H1 (cell line): ENCODE measurements around the gene BNIP2. TPM values are rescaled to one million over a fixed set of nuclear protein-coding genes. Genes with fewer than 3 reads are reported as not detected.

ENCODE experiments used
- CTCF ChIA-PET: fragments of 300-600 bp; sonication (Branson Sonifier 250); formaldehyde crosslinking; loops from one replicate; lab custom pipeline; 2021; ENCODE audit not compliant: partially characterized antibody; lab: Charles Lee
- POLR2A ChIA-PET: fragments of 300-600 bp; sonication (Branson Sonifier 250); formaldehyde crosslinking; loops from one replicate; lab custom pipeline; 2021; ENCODE audit warnings: inconsistent platforms; ENCODE audit not compliant: partially characterized antibody; lab: Charles Lee
- DNase-seq, 2 experiments: peaks; one replicate each; pipeline versions ENCODE4 v3.0.0 to v3.0.0-alpha.2; 2010 to 2022; ENCODE audit warnings: low spot score in 2 of 2, low read depth in 1 of 2, mixed read lengths in 1 of 2
- FAIRE-seq: peaks from 2 replicates; lab custom pipeline; 2011; peaks lifted over from hg19 to GRCh38; lab: Jason Lieb, UNC
- H2AFZ ChIP-seq: 2 replicates; pipeline ENCODE4 v1.8.1; 2012; ENCODE audit warnings: low read length, inconsistent platforms
- H2AK5ac ChIP-seq: 2 replicates; pipeline ENCODE4 v1.6.1; 2013; ENCODE audit warnings: low read depth, low read length
- H2BK120ac ChIP-seq: replicated peaks from 2 replicates; pipeline ENCODE3; 2013; ENCODE audit warnings: low read depth, low read length, inconsistent platforms
- H2BK12ac ChIP-seq: 2 replicates; pipeline ENCODE4 v1.6.1; 2013; ENCODE audit warnings: low read depth, low read length
- H2BK15ac ChIP-seq: 2 replicates; pipeline ENCODE4 v1.6.1; 2013; ENCODE audit warnings: low read length
- H2BK20ac ChIP-seq: 2 replicates; pipeline ENCODE4 v1.6.1; 2013; ENCODE audit warnings: low read length
- H2BK5ac ChIP-seq: 2 replicates; pipeline ENCODE4 v1.6.1; 2013; ENCODE audit warnings: low read depth, low read length
- H3K14ac ChIP-seq: 2 replicates; pipeline ENCODE4 v1.6.1; 2013; ENCODE audit warnings: inconsistent platforms; ENCODE audit not compliant: insufficient read length
- H3K18ac ChIP-seq: 2 replicates; pipeline ENCODE4 v1.6.1; 2013; ENCODE audit warnings: low read length; ENCODE audit errors: extremely low read depth
- H3K23ac ChIP-seq: 2 replicates; pipeline ENCODE4 v1.6.1; 2013; ENCODE audit warnings: inconsistent platforms; ENCODE audit not compliant: insufficient read length
- H3K23me2 ChIP-seq: 2 replicates; pipeline ENCODE4 v1.6.1; 2013; ENCODE audit warnings: low read depth, low read length
- H3K27ac ChIP-seq: 2 replicates; pipeline ENCODE4 v1.6.1; 2011; ENCODE audit warnings: low read depth, low read length, inconsistent platforms
- H3K27me3 ChIP-seq, 4 experiments: replicated peaks in 1 of 4; 1 replicate in 1 of 4; 2 replicates in 3 of 4; pipeline versions ENCODE4 v1.6.1 to v1.8.1; 2011 to 2013; ENCODE audit warnings: low read length in 3 of 4, mild to moderate bottlenecking in 3 of 4, inconsistent platforms in 2 of 4, mixed read lengths in 2 of 4, moderate library complexity in 1 of 4; ENCODE audit not compliant: control insufficient read depth in 3 of 4, insufficient read depth in 3 of 4; ENCODE audit errors: extremely low read depth in 1 of 4
- H3K36me3 ChIP-seq, 4 experiments: 2 replicates each; pipeline versions ENCODE4 v1.6.1 to v1.8.1; 2011 to 2013; ENCODE audit warnings: mild to moderate bottlenecking in 4 of 4, low read length in 3 of 4, moderate library complexity in 2 of 4, control low read depth in 1 of 4, inconsistent platforms in 1 of 4; ENCODE audit not compliant: insufficient read depth in 4 of 4, control insufficient read depth in 2 of 4
- H3K4ac ChIP-seq: replicated peaks from 2 replicates; pipeline ENCODE3; 2013; ENCODE audit warnings: low read length, low read depth, mixed read lengths, inconsistent platforms; ENCODE audit not compliant: insufficient read length
- H3K4me1 ChIP-seq, 4 experiments: replicated peaks in 1 of 4; 1 replicate in 1 of 4; 2 replicates in 3 of 4; pipeline versions ENCODE4 v1.6.1 to v1.8.1; 2011 to 2013; ENCODE audit warnings: low read length in 3 of 4, inconsistent platforms in 2 of 4, mixed read lengths in 1 of 4; ENCODE audit not compliant: insufficient read depth in 4 of 4, control insufficient read depth in 3 of 4
- H3K4me2 ChIP-seq, 2 experiments: 2 replicates each; pipeline versions ENCODE4 v1.6.1 to v1.8.1; 2011 to 2013; ENCODE audit warnings: low read depth in 2 of 2, low read length in 2 of 2, control low read depth in 1 of 2, inconsistent platforms in 1 of 2, mild to moderate bottlenecking in 1 of 2; ENCODE audit not compliant: insufficient read depth in 1 of 2
- H3K4me3 ChIP-seq, 4 experiments: fragments of 200-600, 300-600 bp in 1 of 4; sonication (generic), shearing (Covaris generic), sonication (Bioruptor Twin) in 1 of 4; 2 replicates each; pipeline versions ENCODE4 v1.5.1 to v1.8.1; 2011 to 2016; ENCODE audit warnings: low read length in 4 of 4, low read depth in 3 of 4, control low read depth in 2 of 4, inconsistent platforms in 2 of 4, mild to moderate bottlenecking in 2 of 4, mixed read lengths in 1 of 4, moderate library complexity in 1 of 4; ENCODE audit not compliant: insufficient read depth in 2 of 4; ENCODE audit errors: extremely low read depth in 1 of 4
- H3K56ac ChIP-seq: replicated peaks from 2 replicates; pipeline ENCODE3; 2013; ENCODE audit warnings: low read depth, mild to moderate bottlenecking, mixed read lengths, low read length, inconsistent platforms; ENCODE audit not compliant: insufficient read length
- H3K79me1 ChIP-seq: 2 replicates; pipeline ENCODE4 v1.6.1; 2013; ENCODE audit warnings: low read depth, low read length, control low read depth
- H3K79me2 ChIP-seq, 2 experiments: 2 replicates each; pipeline versions ENCODE4 v1.6.1 to v1.8.1; 2012 to 2013; ENCODE audit warnings: low read length in 2 of 2, mild to moderate bottlenecking in 2 of 2, inconsistent platforms in 1 of 2; ENCODE audit not compliant: insufficient read depth in 2 of 2, control insufficient read depth in 1 of 2
- H3K9ac ChIP-seq, 4 experiments: replicated peaks in 1 of 4; 1 replicate in 1 of 4; 2 replicates in 3 of 4; pipeline versions ENCODE4 v1.6.1 to v1.8.1; 2011 to 2013; ENCODE audit warnings: low read depth in 3 of 4, low read length in 3 of 4, control low read depth in 2 of 4, mild to moderate bottlenecking in 2 of 4, moderate library complexity in 2 of 4, inconsistent platforms in 1 of 4; ENCODE audit errors: extremely low read depth in 1 of 4
- H3K9me3 ChIP-seq, 2 experiments: 2 replicates each; pipeline versions ENCODE4 v1.6.1 to v1.8.1; 2012 to 2013; ENCODE audit warnings: mild to moderate bottlenecking in 2 of 2, moderate library complexity in 2 of 2, control low read depth in 1 of 2, inconsistent platforms in 1 of 2, low read depth in 1 of 2, low read length in 1 of 2, mixed read lengths in 1 of 2; ENCODE audit not compliant: insufficient read depth in 2 of 2
- H4K20me1 ChIP-seq, 2 experiments: replicated peaks in 1 of 2; 2 replicates each; pipeline versions ENCODE3 to v1.8.1; 2011 to 2013; ENCODE audit warnings: inconsistent platforms in 2 of 2, low read length in 2 of 2, mild to moderate bottlenecking in 1 of 2; ENCODE audit not compliant: insufficient read depth in 2 of 2, control insufficient read depth in 1 of 2
- H4K5ac ChIP-seq: 2 replicates; pipeline ENCODE4 v1.6.1; 2013; ENCODE audit warnings: low read length, low read depth, mixed read lengths, inconsistent platforms; ENCODE audit not compliant: insufficient read length
- H4K8ac ChIP-seq: 2 replicates; pipeline ENCODE4 v1.8.0; 2013; ENCODE audit warnings: mild to moderate bottlenecking, moderate library complexity, low read length, inconsistent platforms; ENCODE audit not compliant: insufficient read depth; ENCODE audit errors: extremely low read depth
- H4K91ac ChIP-seq: replicated peaks from 2 replicates; pipeline ENCODE3; 2013; ENCODE audit warnings: low read length, mixed read lengths, inconsistent platforms; ENCODE audit not compliant: insufficient read length
- ATF3 ChIP-seq: IDR thresholded peaks from 2 replicates; pipeline ENCODE4 v1.6.1; 2011; ENCODE audit warnings: low read depth, mild to moderate bottlenecking, low read length; ENCODE audit not compliant: insufficient read depth
- BACH1 ChIP-seq: IDR thresholded peaks from 2 replicates; pipeline ENCODE4 v1.6.1; 2012; ENCODE audit warnings: low read length, improper control_type of control experiment
- EP300 ChIP-seq, 2 experiments: IDR thresholded peaks; 1 replicate in 1 of 2; 2 replicates in 1 of 2; pipeline ENCODE4 v1.6.1; 2011 to 2012; ENCODE audit warnings: low read depth in 2 of 2, low read length in 2 of 2, mild to moderate bottlenecking in 2 of 2, borderline replicate concordance in 1 of 2, inconsistent platforms in 1 of 2, moderate library complexity in 1 of 2
- HDAC6 ChIP-seq: IDR thresholded peaks from one replicate; pipeline ENCODE4 v1.7.1; 2012; ENCODE audit warnings: low read depth, mild to moderate bottlenecking, inconsistent platforms, low read length, moderate library complexity
- KDM4A ChIP-seq: IDR thresholded peaks from one replicate; pipeline ENCODE4 v1.7.1; 2012; ENCODE audit warnings: low read depth, mild to moderate bottlenecking, moderate library complexity, low read length, inconsistent platforms; ENCODE audit not compliant: severe bottlenecking
- MAFK ChIP-seq: IDR thresholded peaks from 2 replicates; pipeline ENCODE4 v1.6.1; 2012; ENCODE audit warnings: low read depth, mild to moderate bottlenecking, improper control_type of control experiment, low read length
- RXRA ChIP-seq: IDR thresholded peaks from 2 replicates; pipeline ENCODE4 v1.6.1; 2011; ENCODE audit warnings: low read depth, mild to moderate bottlenecking, low read length, moderate library complexity; ENCODE audit not compliant: insufficient read depth
- SIX5 ChIP-seq: IDR thresholded peaks from 2 replicates; pipeline ENCODE4 v1.6.1; 2011; ENCODE audit warnings: mild to moderate bottlenecking, low read depth, low read length
- TAF1 ChIP-seq: IDR thresholded peaks from 2 replicates; pipeline ENCODE4 v1.6.1; 2011; ENCODE audit warnings: mild to moderate bottlenecking, low read depth, low read length
- YY1 ChIP-seq: IDR thresholded peaks from 2 replicates; pipeline ENCODE4 v1.6.1; 2011; ENCODE audit warnings: low read depth, mild to moderate bottlenecking, low read length
- ZNF274 ChIP-seq: IDR thresholded peaks from 2 replicates; pipeline ENCODE4 v1.7.0; 2012; ENCODE audit warnings: low read length, borderline replicate concordance; ENCODE audit errors: extremely low read depth
- WGBS, 2 experiments: shearing (Covaris generic) in 1 of 2; methylation state at CpG; one replicate each; pipeline versions ENCODE4 v1.1.6 to v1.1.7; 2013 to 2015; ENCODE audit warnings: low lambda C conversion rate in 2 of 2, mixed read lengths in 2 of 2, inconsistent platforms in 1 of 2, low coverage in 1 of 2, missing lambda C conversion rate in 1 of 2; ENCODE audit not compliant: insufficient replicate concordance in 2 of 2, insufficient coverage in 1 of 2, insufficient read length in 1 of 2; ENCODE audit errors: extremely low coverage in 1 of 2, missing lambda C conversion rate in 1 of 2; 5-methylcytosine and 5-hydroxymethylcytosine counted together
- polyA plus RNA-seq, 7 experiments: library from polyadenylated mRNA; depleted of rRNA in 3 of 7; stranded (reverse) in 5 of 7; unstranded in 2 of 7; fragments of >200 nt in 5 of 7; fragments of 200-250 nt in 2 of 7; gene quantifications; 1 replicate in 5 of 7; 2 replicates in 1 of 7; 4 replicates in 1 of 7; pipeline versions ENCODE4 v1.2.1 to v1.2.3, GENCODE V29; 2011 to 2013; ENCODE audit warnings: missing spikeins in 2 of 7, mixed read lengths in 2 of 7
- total RNA-seq: library from RNA; stranded (reverse); fragmentation: NEBNext Ultra II Directional; extraction: Animal tissue kit (Norgen Biotek cat#: 25700); gene quantifications from 2 replicates; pipeline ENCODE4 v1.2.1, GENCODE V29; 2021

Gene BNIP2
- total and polyA plus RNA-seq, 2 of the 8 experiments (the other 6 are each of a cell fraction or from before 2014, with no cell fraction given), result 11.8 to 40.6 TPM

GRCh38 chr15:59609730-59610712, 79.1 kb downstream of the BNIP2 start:
- 66% methylated on average over 7 of the region's 7 CpGs; no CpG with 5 or more reads in 1 of the 2 experiments for WGBS, 2 experiments

More at GRCh38 chr15:59609730-59610712, 79.1 kb downstream of the BNIP2 start:
- Histone ChIP-seq H4K8ac (no peak overlapping the region), H3K36me3 (no peaks in the 10 kb centered on the region), H2BK120ac (no peak overlapping the region), H2BK20ac (no peak overlapping the region), H2BK15ac (no peak overlapping the region), H3K79me2 (no peaks in the 10 kb centered on the region), H3K4ac (no peak overlapping the region), H2AFZ (peak overlapping the region; percentile 86), H3K23me2 (peaks cover 1% of the 10 kb centered on the region; the same call in 1 of the 2 replicates), H3K23ac (no peak overlapping the region), H2AK5ac (no peak overlapping the region), H4K5ac (no peak overlapping the region), H3K4me1 (no peaks in the 10 kb centered on the region), H2BK5ac (no peak overlapping the region), H4K91ac (no peak overlapping the region), H3K27me3 (no peaks in the 10 kb centered on the region), H3K9ac (no peak overlapping the region), H3K18ac (peak overlapping the region; percentile 5; the same call in 1 of the 2 replicates), H3K56ac (no peak overlapping the region), H3K14ac (no peak overlapping the region), H3K4me3 (no peak overlapping the region), H3K79me1 (no peaks in the 10 kb centered on the region), H2BK12ac (no peak overlapping the region), H4K20me1 (no peaks in the 10 kb centered on the region), H3K9me3 (no peaks in the 10 kb centered on the region), H3K4me2 (no peak overlapping the region), H3K27ac (no peak overlapping the region)
- CTCF ChIA-PET, result interaction anchor here (0.9 to 2.9 kb wide), 3 partner anchors 16 to 81 kb away, joined by 3 to 6 read pairs (median 3); no protein-coding TSS in a partner anchor
- DNase-seq, result no peak
- FAIRE-seq, result no peak
- POLR2A ChIA-PET, result no interaction called here
- no peak for TF ChIP-seq MAFK
- TF ChIP-seq EP300 (IDR thresholded peaks at IDR 0.05; ENCODE audit: borderline replicate concordance in 1 of 2, low read depth in 2 of 2, low read length in 2 of 2), result no peak
- TF ChIP-seq KDM4A, result no peak
- TF ChIP-seq BACH1, result no peak
- no peak for TF ChIP-seq HDAC6
- TF ChIP-seq SIX5, result no peak
- no peak for TF ChIP-seq ZNF274
- TF ChIP-seq TAF1, result no peak
- no peak for TF ChIP-seq ATF3
- no peak for TF ChIP-seq YY1
- TF ChIP-seq RXRA, result no peak
